ENCODE measurements around the gene BOLA1.

GRCh38 chr1:149899460-149900284 is at the start of gene BOLA1:
- TF ChIP-seq, protein P1, sequence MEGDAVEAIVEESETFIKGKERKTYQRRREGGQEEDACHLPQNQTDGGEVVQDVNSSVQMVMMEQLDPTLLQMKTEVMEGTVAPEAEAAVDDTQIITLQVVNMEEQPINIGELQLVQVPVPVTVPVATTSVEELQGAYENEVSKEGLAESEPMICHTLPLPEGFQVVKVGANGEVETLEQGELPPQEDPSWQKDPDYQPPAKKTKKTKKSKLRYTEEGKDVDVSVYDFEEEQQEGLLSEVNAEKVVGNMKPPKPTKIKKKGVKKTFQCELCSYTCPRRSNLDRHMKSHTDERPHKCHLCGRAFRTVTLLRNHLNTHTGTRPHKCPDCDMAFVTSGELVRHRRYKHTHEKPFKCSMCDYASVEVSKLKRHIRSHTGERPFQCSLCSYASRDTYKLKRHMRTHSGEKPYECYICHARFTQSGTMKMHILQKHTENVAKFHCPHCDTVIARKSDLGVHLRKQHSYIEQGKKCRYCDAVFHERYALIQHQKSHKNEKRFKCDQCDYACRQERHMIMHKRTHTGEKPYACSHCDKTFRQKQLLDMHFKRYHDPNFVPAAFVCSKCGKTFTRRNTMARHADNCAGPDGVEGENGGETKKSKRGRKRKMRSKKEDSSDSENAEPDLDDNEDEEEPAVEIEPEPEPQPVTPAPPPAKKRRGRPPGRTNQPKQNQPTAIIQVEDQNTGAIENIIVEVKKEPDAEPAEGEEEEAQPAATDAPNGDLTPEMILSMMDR (conservative IDR thresholded peaks at IDR 0.05; ENCODE audit: low read depth in 2 of 2): no peak
- TF ChIP-seq POLR2AphosphoS5 (IDR thresholded peaks at IDR 0.05; ENCODE audit: low read depth): peak; percentile 84
- TF ChIP-seq EZH2phosphoT487 (IDR thresholded peaks at IDR 0.05; ENCODE audit: unreplicated experiment): no peak
- no peak for TF ChIP-seq JUNB (IDR thresholded peaks at IDR 0.05; ENCODE audit: unreplicated experiment)
